Spinal cord (tissue), 10 donors: ENCODE measurements around the gene SLC9C1. TPM values are rescaled to one million over a fixed set of nuclear protein-coding genes. Genes with fewer than 3 reads are reported as not detected.

Experiments
- DNase-seq, 6 donors: peaks; one replicate each; pipeline versions ENCODE4 v3.0.0 to v3.0.0-alpha.2; 2013 to 2015; ENCODE audit warnings: low spot score in 6 of 6, low read depth in 4 of 6
- H3K27ac ChIP-seq: one replicate; pipeline ENCODE4 v1.5.1; 2013; ENCODE audit warnings: low read depth, low read length, control low read depth
- H3K27me3 ChIP-seq: one replicate; pipeline ENCODE4 v1.6.1; 2013; ENCODE audit warnings: low read length; ENCODE audit not compliant: control insufficient read depth, insufficient read depth
- H3K36me3 ChIP-seq: one replicate; pipeline ENCODE4 v1.6.1; 2013; ENCODE audit warnings: low read length; ENCODE audit not compliant: control insufficient read depth, insufficient read depth
- H3K4me1 ChIP-seq: one replicate; pipeline ENCODE4 v1.6.1; 2013; ENCODE audit warnings: low read length; ENCODE audit not compliant: control insufficient read depth, insufficient read depth
- H3K4me3 ChIP-seq: one replicate; pipeline ENCODE4 v1.5.1; 2013; ENCODE audit warnings: low read depth, low read length, control low read depth
- H3K9me3 ChIP-seq: one replicate; pipeline ENCODE4 v1.6.1; 2013; ENCODE audit warnings: low read length; ENCODE audit not compliant: control insufficient read depth, insufficient read depth
- WGBS: methylation state at CpG from one replicate; pipeline ENCODE4 v1.1.5; 2013; ENCODE audit warnings: missing lambda C conversion rate; ENCODE audit not compliant: insufficient coverage; 5-methylcytosine and 5-hydroxymethylcytosine counted together
- long read RNA-seq, 4 donors: transcript quantifications; one replicate each; lab custom pipeline, GENCODE V29; 2026
- polyA plus RNA-seq, 2 donors: library from polyadenylated mRNA; unstranded; fragments of 120-200 nt; gene quantifications; one replicate each; pipeline ENCODE4 v1.2.1, GENCODE V29; 2013; ENCODE audit not compliant: insufficient read length in 2 of 2
- total RNA-seq, 2 donors: library from RNA; depleted of rRNA in 1 of 2; stranded (reverse); fragments of 120-200 nt in 1 of 2; fragments of >200 nt in 1 of 2; gene quantifications; one replicate each; pipeline versions ENCODE4 v1.2.3 to v1.2.4, GENCODE V29; 2013 to 2014
- donor health status: healthy.

SLC9C1 gene
- under 1 TPM; 0.50 to 0.72 TPM for total RNA-seq
- polyA plus RNA-seq, result under 1 TPM; 0.12 to 0.40 TPM
- long read RNA-seq, donor 1, result 0 reads
- long read RNA-seq, donor 2, result 0 reads
- long read RNA-seq, donor 3, result 0 reads
- long read RNA-seq, donor 4, result 0 reads

GRCh38 chr3:112293368-112294321, at the start of gene SLC9C1:
SLC9C1 (minus strand) TSS chr3:112294216; CDS start chr3:112286791, 7,425 bp downstream.
- WGBS, result 26% methylated on average over 8 of the region's 15 CpGs

DNA sequence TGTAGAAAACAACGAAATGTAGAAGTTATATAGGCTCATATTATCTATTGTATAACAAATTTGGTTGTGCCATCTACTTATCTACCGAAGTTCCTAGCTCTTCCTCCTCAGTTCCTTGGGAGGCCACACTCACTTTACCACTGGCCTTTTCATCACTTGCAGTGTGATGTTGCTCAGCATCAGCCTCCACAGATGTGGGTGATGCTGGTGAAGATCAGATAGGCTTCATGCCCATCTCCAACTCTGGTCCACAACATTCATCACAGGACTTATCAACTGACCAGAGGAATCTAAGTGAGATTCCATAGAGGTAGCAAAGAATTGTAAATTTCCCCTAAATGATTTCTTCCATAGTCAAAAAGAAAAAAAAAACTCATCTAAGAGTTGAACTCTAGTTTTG, 47.4 kb upstream of the SLC9C1 start:
- Histone ChIP-seq H3K36me3 (peaks cover 4% of the 10 kb centered on the region), H3K4me1 (no peaks in the 10 kb centered on the region), H3K4me3 (no peak overlapping the region), H3K27me3 (no peaks in the 10 kb centered on the region), H3K9me3 (peaks cover 1% of the 10 kb centered on the region), H3K27ac (no peak overlapping the region)
- DNase-seq, result no peak
- no CpG with 5 or more reads among the region's 2 CpGs for WGBS

More at GRCh38 chr3:112293368-112294321, at the start of gene SLC9C1:
- no peaks in the 10 kb centered on the region for H3K9me3 ChIP-seq
- peak; percentile 52 to 94 (median 70) for DNase-seq
- H3K4me3 ChIP-seq, result peak within 1 kb of the TSS; percentile 43
- no peaks in the 10 kb centered on the region for H3K27me3 ChIP-seq
- H3K27ac ChIP-seq, result peak within 1 kb of the TSS; percentile 93
- H3K4me1 ChIP-seq, result peaks cover 4% of the 10 kb centered on the region
- no peaks in the 10 kb centered on the region for H3K36me3 ChIP-seq

- Histone ChIP-seq H3K27me3 (no peaks in the 10 kb centered on the region), H3K4me3 (no peak overlapping the region), H3K36me3 (no peaks in the 10 kb centered on the region), H3K4me1 (no peaks in the 10 kb centered on the region), H3K27ac (no peak overlapping the region), H3K9me3 (peaks cover 1% of the 10 kb centered on the region)
- DNase-seq, result no peak
- 78% methylated on average over 1 of the region's 2 CpGs for WGBS
Observed at GRCh38 chr3:112339609-112340008, 45.6 kb upstream of the SLC9C1 start.

DNA sequence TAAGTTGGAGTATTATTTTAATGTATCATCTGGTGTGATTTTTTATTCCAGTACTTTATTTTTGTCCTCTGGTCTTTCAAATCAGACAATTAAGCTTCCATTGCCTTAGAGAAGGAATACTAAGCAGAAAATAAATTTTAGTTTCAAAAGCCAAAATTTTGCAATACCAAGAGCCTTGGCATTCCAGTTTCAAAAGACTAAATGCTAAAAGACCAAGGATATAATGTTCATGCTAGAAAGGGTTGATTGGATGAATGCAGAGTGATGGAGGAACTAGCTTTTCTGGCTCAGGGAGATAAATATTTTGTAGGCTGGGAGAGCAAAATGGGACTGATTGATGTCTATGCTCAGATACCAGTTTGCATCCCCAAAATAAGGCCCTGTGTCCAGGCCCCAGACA, 45.1 kb upstream of the SLC9C1 start:
- H3K36me3 ChIP-seq, result no peaks in the 10 kb centered on the region
- peaks cover 1% of the 10 kb centered on the region for H3K9me3 ChIP-seq
- no peaks in the 10 kb centered on the region for H3K27me3 ChIP-seq
- DNase-seq, result no peak
- no peaks in the 10 kb centered on the region for H3K4me1 ChIP-seq
- no peak overlapping the region for H3K4me3 ChIP-seq
- H3K27ac ChIP-seq, result no peak overlapping the region

- Histone ChIP-seq H3K27ac (no peak overlapping the region), H3K9me3 (peaks cover 1% of the 10 kb centered on the region), H3K4me1 (no peaks in the 10 kb centered on the region), H3K27me3 (no peaks in the 10 kb centered on the region), H3K36me3 (no peaks in the 10 kb centered on the region), H3K4me3 (no peak overlapping the region)
- no peak for DNase-seq
- WGBS, result no CpG with 5 or more reads among the region's 2 CpGs
Observed at GRCh38 chr3:112338727-112339056, 44.7 kb upstream of the SLC9C1 start.

DNA sequence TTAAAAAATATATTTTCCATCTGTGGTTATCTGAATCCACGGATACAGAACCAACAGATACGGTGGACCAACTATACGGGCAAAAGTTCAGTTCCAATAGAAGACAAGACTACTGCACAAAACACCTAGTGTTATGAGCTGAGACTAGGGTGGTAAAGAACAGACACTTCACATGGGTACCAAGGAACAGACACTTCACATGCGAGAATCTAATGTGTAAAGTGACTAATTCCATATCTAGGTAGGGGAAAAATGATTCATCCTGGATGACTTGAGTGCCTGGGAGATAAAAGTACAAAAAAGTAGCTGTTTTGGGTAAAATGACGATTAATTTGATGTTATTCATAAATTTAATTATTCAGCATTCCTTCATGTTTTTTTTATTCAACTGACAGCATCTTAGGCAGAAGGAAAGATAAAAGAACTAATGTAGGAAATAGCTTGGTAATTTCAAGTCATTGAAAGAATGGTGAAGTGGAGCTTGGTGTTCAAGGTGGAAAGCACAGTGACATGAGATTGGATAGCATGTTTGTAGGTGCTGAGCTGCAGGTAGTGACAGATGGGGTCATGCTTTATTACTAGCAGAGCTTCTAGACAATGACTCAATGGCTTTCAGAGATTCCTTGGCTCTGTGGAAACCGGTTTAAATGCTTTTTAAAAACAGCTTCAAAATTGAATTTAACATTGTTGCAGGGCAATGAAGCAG, 44.2 kb upstream of the SLC9C1 start:
- no CpG with 5 or more reads among the region's 6 CpGs for WGBS
- no peaks in the 10 kb centered on the region for H3K36me3 ChIP-seq
- no peaks in the 10 kb centered on the region for H3K4me1 ChIP-seq
- H3K4me3 ChIP-seq, result no peak overlapping the region
- DNase-seq, result no peak
- no peak overlapping the region for H3K27ac ChIP-seq
- peaks cover 1% of the 10 kb centered on the region for H3K9me3 ChIP-seq
- no peaks in the 10 kb centered on the region for H3K27me3 ChIP-seq

DNA sequence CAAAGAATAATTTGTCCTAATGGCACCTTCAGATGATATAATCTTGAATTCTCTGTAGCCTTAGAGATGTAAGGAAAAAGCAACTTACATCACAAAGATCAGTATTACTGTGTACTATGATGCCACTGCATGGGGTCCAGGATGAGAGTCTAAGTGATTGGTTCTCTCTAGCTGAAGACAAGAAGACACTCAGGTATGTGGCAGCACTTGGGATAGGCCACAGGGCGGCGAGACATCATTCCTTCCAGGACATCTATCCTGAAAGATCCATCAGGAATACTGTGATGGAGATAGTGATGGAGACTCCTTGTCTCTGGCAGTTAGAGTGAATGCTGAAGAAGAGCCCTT, 41.4 kb upstream of the SLC9C1 start:
- H3K4me1 ChIP-seq, result peaks cover 4% of the 10 kb centered on the region
- peak overlapping the region; percentile 99 for H3K27ac ChIP-seq
- no peaks in the 10 kb centered on the region for H3K36me3 ChIP-seq
- peak overlapping the region; percentile 95 for H3K4me3 ChIP-seq
- no peaks in the 10 kb centered on the region for H3K9me3 ChIP-seq
- WGBS, result no CpG with 5 or more reads among the region's 2 CpGs
- H3K27me3 ChIP-seq, result no peaks in the 10 kb centered on the region
- no peak for DNase-seq

- Histone ChIP-seq H3K9me3 (no peaks in the 10 kb centered on the region), H3K27me3 (no peaks in the 10 kb centered on the region), H3K36me3 (no peaks in the 10 kb centered on the region), H3K4me1 (peaks cover 4% of the 10 kb centered on the region), H3K27ac (peak overlapping the region; percentile 99), H3K4me3 (peak overlapping the region; percentile 95)
- DNase-seq, result peak in 4 of 6 donors; percentile 7 to 83 (median 41)
- no CpG with 5 or more reads among the region's 6 CpGs for WGBS
Observed at GRCh38 chr3:112334691-112335433, 40.8 kb upstream of the SLC9C1 start.
